K562 (cell line): ENCODE measurements around the gene SKAP2. TPM values are rescaled to one million over a fixed set of nuclear protein-coding genes. Genes with fewer than 3 reads are reported as not detected.
A peak's percentile ranks its signal among the peaks of the same experiment; 100 is the strongest.

Experiments
- ATAC-seq: fragments of 200-7000 bp; cut with Tn5 transposase; 3 replicates; pipeline ENCODE4 v1.9.1; 2020; ENCODE audit warnings: moderate library complexity
- BruUV-seq: library from RNA; stranded (reverse); fragments of 400-500 nt; replicated peaks from 2 replicates; lab custom pipeline; 2021; lab: Mats Ljungman, UMichigan
- CTCF ChIA-PET: fragments of 300-600 bp; formaldehyde crosslinking; extraction: SDS; loops from one replicate; lab custom pipeline; 2021; ENCODE audit warnings: low intra/inter-chr PET ratio; lab: Yijun Ruan, JAX
- POLR2A ChIA-PET: fragments of 300-600, 350-650 bp; sonication (Branson Sonifier 250); formaldehyde crosslinking; extraction: SDS; loops from one replicate; lab custom pipeline; 2021; ENCODE audit warnings: antibody characterized with exemption, inconsistent platforms; lab: Yijun Ruan, JAX
- DNase-seq, 4 experiments: peaks; one replicate each; pipeline versions ENCODE4 v3.0.0 to v3.0.0-alpha.2; 2011 to 2018; ENCODE audit warnings: low spot score in 3 of 4, mixed read lengths in 3 of 4; ENCODE audit errors: extremely low read depth in 1 of 4
- FAIRE-seq: peaks from 2 replicates; lab custom pipeline; 2011; peaks lifted over from hg19 to GRCh38; lab: Jason Lieb, UNC
- H2AFZ ChIP-seq: 2 replicates; pipeline ENCODE4 v1.6.0; 2011; ENCODE audit warnings: low read depth, low read length, control low read depth, inconsistent platforms
- H3K27ac ChIP-seq: fragments of 200-600 bp; 3 replicates; pipeline ENCODE4 v1.8.0; 2011; ENCODE audit warnings: low read depth, mild to moderate bottlenecking, control low read depth, inconsistent platforms, low read length, moderate library complexity, mixed read lengths; ENCODE audit errors: extremely low read depth
- H3K27me3 ChIP-seq, 2 experiments: fragments of 300-600 bp in 1 of 2; 2 replicates in 1 of 2; 3 replicates in 1 of 2; pipeline versions ENCODE4 v1.6.0 to v1.8.0; 2011; ENCODE audit warnings: inconsistent platforms in 2 of 2, low read length in 2 of 2, mild to moderate bottlenecking in 1 of 2, mixed read lengths in 1 of 2, moderate library complexity in 1 of 2; ENCODE audit not compliant: control insufficient read depth in 2 of 2, insufficient read depth in 2 of 2
- H3K36me3 ChIP-seq: fragments of 300-600 bp; 3 replicates; pipeline ENCODE4 v1.8.0; 2011; ENCODE audit warnings: mild to moderate bottlenecking, low read length, inconsistent platforms; ENCODE audit not compliant: control insufficient read depth, insufficient read depth
- H3K4me1 ChIP-seq, 2 experiments: fragments of 200-600 bp in 1 of 2; replicated peaks in 1 of 2; 2 replicates in 1 of 2; 3 replicates in 1 of 2; pipeline versions ENCODE4 v1.5.1 to v1.8.0; 2011; ENCODE audit warnings: inconsistent platforms in 2 of 2, low read length in 2 of 2, mild to moderate bottlenecking in 1 of 2, mixed read lengths in 1 of 2, moderate library complexity in 1 of 2; ENCODE audit not compliant: control insufficient read depth in 2 of 2, insufficient read depth in 2 of 2
- H3K4me2 ChIP-seq: 2 replicates; pipeline ENCODE4 v1.6.1; 2011; ENCODE audit warnings: low read length, control low read depth, inconsistent platforms, mixed read lengths; ENCODE audit not compliant: insufficient read depth
- H3K4me3 ChIP-seq: fragments of 200-600 bp; sonication (generic), shearing (Covaris generic); 2 replicates; pipeline ENCODE4 v1.5.1; 2016; ENCODE audit warnings: control low read depth, inconsistent platforms
- H3K79me2 ChIP-seq: fragments of 200-600 bp; 3 replicates; pipeline ENCODE4 v1.8.0; 2011; ENCODE audit warnings: low read length, inconsistent platforms; ENCODE audit not compliant: control insufficient read depth, insufficient read depth
- H3K9ac ChIP-seq, 2 experiments: 2 replicates each; pipeline versions ENCODE4 v1.6.0 to v1.6.1; 2011; ENCODE audit warnings: low read depth in 2 of 2, low read length in 2 of 2, control low read depth in 1 of 2, inconsistent platforms in 1 of 2, mild to moderate bottlenecking in 1 of 2, mixed read lengths in 1 of 2; ENCODE audit not compliant: insufficient read depth in 1 of 2
- H3K9me1 ChIP-seq: one replicate; pipeline ENCODE4 v1.6.0; 2011; ENCODE audit warnings: inconsistent platforms, mild to moderate bottlenecking, low read length, moderate library complexity; ENCODE audit not compliant: control insufficient read depth, insufficient read depth
- H3K9me3 ChIP-seq: replicated peaks from 2 replicates; pipeline ENCODE4 v1.5.1; 2011; ENCODE audit warnings: low read depth, low read length, inconsistent platforms; ENCODE audit not compliant: control insufficient read depth, insufficient read depth
- H4K20me1 ChIP-seq: replicated peaks from 2 replicates; pipeline ENCODE4 v1.6.1; 2011; ENCODE audit warnings: low read length, inconsistent platforms, mixed read lengths; ENCODE audit not compliant: control insufficient read depth, insufficient read depth
- ILF3 ChIP-seq: fragments of 450-650 bp; IDR thresholded peaks from 2 replicates; pipeline ENCODE4 v1.6.1; 2018; ENCODE audit warnings: antibody characterized with exemption, mild to moderate bottlenecking, moderate library complexity, borderline replicate concordance
- KDM4B ChIP-seq, 2 experiments: fragments of 450-650 bp in 1 of 2; sonication (generic) in 1 of 2; IDR thresholded peaks; 2 replicates each; pipeline ENCODE4 v1.6.1; 2016 to 2017; ENCODE audit warnings: borderline replicate concordance in 2 of 2, antibody characterized with exemption in 1 of 2, low read depth in 1 of 2, mild to moderate bottlenecking in 1 of 2
- MAFG ChIP-seq: fragments of 450-650 bp; conservative IDR thresholded peaks from 2 replicates; pipeline ENCODE4 v1.6.1; 2016; ENCODE audit warnings: missing genetic modification characterization, missing compliant biosample characterization
- MTA3 ChIP-seq: fragments of 450-650 bp; formaldehyde crosslinking; IDR thresholded peaks from 2 replicates; pipeline ENCODE4 v1.6.1; 2017; ENCODE audit warnings: mild to moderate bottlenecking, borderline replicate concordance
- OTX1 ChIP-seq: fragments of 450-650 bp; formaldehyde crosslinking; IDR thresholded peaks from 2 replicates; pipeline ENCODE4 v1.4.0; 2022; ENCODE audit warnings: mild to moderate bottlenecking
- PHF21A ChIP-seq: fragments of 450-650 bp; IDR thresholded peaks from 2 replicates; pipeline ENCODE4 v1.6.1; 2017; ENCODE audit warnings: low read depth, borderline replicate concordance
- RNF2 ChIP-seq: sonication (generic); IDR thresholded peaks from 2 replicates; pipeline ENCODE4 v1.6.1; 2016
- UBTF ChIP-seq, 2 experiments: IDR thresholded peaks; 2 replicates each; pipeline ENCODE4 v1.6.1; 2012; ENCODE audit warnings: improper control_type of control experiment in 2 of 2, low read depth in 2 of 2, low read length in 2 of 2, borderline replicate concordance in 1 of 2
- ZBTB8A ChIP-seq: fragments of 450-650 bp; IDR thresholded peaks from 2 replicates; pipeline ENCODE4 v1.6.1; 2018; ENCODE audit warnings: mild to moderate bottlenecking, moderate library complexity; ENCODE audit not compliant: partially characterized antibody
- WGBS: fragments of 100-300 bp; shearing (Covaris generic); methylation state at CpG from one replicate; pipeline ENCODE4 v1.1.6; 2016; ENCODE audit warnings: low coverage, mixed read lengths; ENCODE audit not compliant: insufficient coverage; ENCODE audit errors: missing lambda C conversion rate; 5-methylcytosine and 5-hydroxymethylcytosine counted together
- in situ Hi-C: fragments of 300-500 bp; cut with MboI; formaldehyde crosslinking; loops from 4 replicates; pipeline ENCODE4 v1.15.0; 2018; ENCODE audit warnings: inconsistent platforms, mixed read lengths
- intact Hi-C: fragments of 100-400 bp; cut with micrococcal nuclease; formaldehyde crosslinking; loops from 2 replicates; pipeline ENCODE4 v1.14.2; 2022
- polyA plus RNA-seq, 8 experiments: library from polyadenylated mRNA; depleted of rRNA in 4 of 8; stranded (reverse) in 5 of 8; unstranded in 3 of 8; fragments of >200 nt; fragmentation: Nextera tagmentation in 2 of 8; fragmentation: Illumina TruSeq in 1 of 8; extraction: Ambion mirVana in 2 of 8; extraction: Trizol in 1 of 8; gene quantifications; 2 replicates each; pipeline versions ENCODE4 v1.2.1 to v1.2.3, GENCODE V29; 2011 to 2014; ENCODE audit warnings: inconsistent platforms in 1 of 8, missing spikeins in 1 of 8
- total RNA-seq, 7 experiments: library from RNA; depleted of rRNA in 6 of 7; stranded (reverse); fragments of >200 nt in 6 of 7; fragmentation: Illumina TruSeq in 2 of 7; extraction: Trizol in 2 of 7; gene quantifications; 2 replicates each; pipeline versions ENCODE4 v1.2.1 to v1.2.3, GENCODE V29; 2011 to 2021; ENCODE audit warnings: low replicate concordance in 1 of 7

SKAP2 gene
- total and polyA plus RNA-seq, 9 of the 15 experiments (the other 6 are each of a cell fraction or from before 2014, with no cell fraction given): 4.2 to 11.7 (median 8.3) TPM

GRCh38 chr7:26898891-26899290 lies 34.5 kb upstream of the SKAP2 start:
- no peak overlapping the region for H3K4me3 ChIP-seq
- intact Hi-C loops: no loop called here
- no TSS peak for BruUV-seq
- FAIRE-seq (no peak), ATAC-seq (no peak), DNase-seq (no peak)
- ChIA-PET CTCF (no interaction called here), POLR2A (interaction anchor here (1.0 kb wide), 1 partner anchor 11 kb away, joined by 3 read pairs; no protein-coding TSS in a partner anchor)
- 0% methylated on average over 2 of the region's 2 CpGs for WGBS
- no peaks in the 10 kb centered on the region for H3K79me2 ChIP-seq
- no peaks in the 10 kb centered on the region for H4K20me1 ChIP-seq
- TF ChIP-seq ILF3: no peak
- no peak for TF ChIP-seq RNF2
- no peak for TF ChIP-seq ZBTB8A
- TF ChIP-seq UBTF (IDR thresholded peaks at IDR 0.05; ENCODE audit: borderline replicate concordance in 1 of 2, low read depth in 2 of 2, low read length in 2 of 2): no peak
- TF ChIP-seq MTA3: no peak
- no peak for TF ChIP-seq MAFG (tag)
- no peak for TF ChIP-seq PHF21A
- TF ChIP-seq KDM4B (IDR thresholded peaks at IDR 0.05; ENCODE audit: borderline replicate concordance in 2 of 2, low read depth in 1 of 2): no peak
- TF ChIP-seq OTX1 (CRISPR knock-in tag): no peak
- no peak overlapping the region for H3K9ac ChIP-seq
- H3K27ac ChIP-seq: no peak overlapping the region
- in situ Hi-C loops: no loop called here
- no peaks in the 10 kb centered on the region for H3K9me3 ChIP-seq
- H3K36me3 ChIP-seq: no peaks in the 10 kb centered on the region
- peaks cover 0 to 6% of the 10 kb centered on the region in 2 experiments; a peak in 2 of 5 replicates for H3K27me3 ChIP-seq
- H3K4me1 ChIP-seq: no peaks in the 10 kb centered on the region; a peak in 1 of 5 replicates
- H2AFZ ChIP-seq: 0 out of 2 replicates have a peak overlapping the region, but pooled peaks have one; percentile 38
- H3K4me2 ChIP-seq: no peak overlapping the region
- no peaks in the 10 kb centered on the region for H3K9me1 ChIP-seq
